Suppressor macrophage treated with lipopolysaccharide for 1 hour (primary cell): ENCODE measurements around the gene PALB2.

Source experiments
- DNase-seq, 3 donors: peaks; one replicate each; pipeline ENCODE4 v3.0.0-alpha.2; 2020 to 2022

PALB2 gene

GRCh38 chr16:23580391-23580790, 60.7 kb downstream of the PALB2 start:
- DNase-seq = no peak

- DNase-seq = no peak
Measured at GRCh38 chr16:23579371-23579770, 61.7 kb downstream of the PALB2 start.

GRCh38 chr16:23578101-23578830, 62.8 kb downstream of the PALB2 start:
- peak in 2 of 3 donors; percentile 39 to 43 for DNase-seq

- DNase-seq = no peak
Measured at GRCh38 chr16:23577493-23577892, 63.6 kb downstream of the PALB2 start.

- DNase-seq = no peak
Measured at GRCh38 chr16:23575834-23576233, 65.3 kb downstream of the PALB2 start.

GRCh38 chr16:23573817-23574216, 67.3 kb downstream of the PALB2 start:
- no peak for DNase-seq

- DNase-seq = no peak
Measured at GRCh38 chr16:23572394-23572793, 68.7 kb downstream of the PALB2 start.

- DNase-seq = no peak
Measured at GRCh38 chr16:23571895-23572294, 69.2 kb downstream of the PALB2 start.

- peak; percentile 49 to 59 (median 53) for DNase-seq
Measured at GRCh38 chr16:23570992-23571632, 70.0 kb downstream of the PALB2 start.

GRCh38 chr16:23567602-23568001, 73.5 kb downstream of the PALB2 start:
- DNase-seq = no peak

GRCh38 chr16:23566724-23567123, 74.4 kb downstream of the PALB2 start:
- no peak for DNase-seq

GRCh38 chr16:23564575-23565363, 76.3 kb downstream of the PALB2 start:
- no peak for DNase-seq

GRCh38 chr16:23563186-23563585, 77.9 kb downstream of the PALB2 start:
- no peak for DNase-seq

GRCh38 chr16:23562505-23562904, 78.6 kb downstream of the PALB2 start:
- DNase-seq = no peak

- DNase-seq = no peak
Measured at GRCh38 chr16:23561586-23561985, 79.5 kb downstream of the PALB2 start.

GRCh38 chr16:23557779-23558702, 83.1 kb downstream of the PALB2 start:
- peak in 1 of 3 donors; percentile 66 for DNase-seq

- DNase-seq = peak; percentile 98 to 99 (median 99)
Measured at GRCh38 chr16:23556881-23557778, 84.0 kb downstream of the PALB2 start, which contains the start of the genes EARS2 and UBFD1. Gene EARS2, minus strand, starts transcription at chr16:23557350. Its CDS starts 7 bp downstream, at chr16:23557343. Gene UBFD1, plus strand, starts transcription at chr16:23557727. Its CDS starts 16 bp downstream, at chr16:23557743.

- DNase-seq = no peak
Measured at GRCh38 chr16:23554536-23554935, 86.6 kb downstream of the PALB2 start.
